CMK (cell line): ENCODE data around the gene ALOXE3.

Source experiments
- DNase-seq: peaks from one replicate; pipeline ENCODE4 v3.0.0-alpha.2; 2010; ENCODE audit warnings: low read depth

ALOXE3 gene

DNA sequence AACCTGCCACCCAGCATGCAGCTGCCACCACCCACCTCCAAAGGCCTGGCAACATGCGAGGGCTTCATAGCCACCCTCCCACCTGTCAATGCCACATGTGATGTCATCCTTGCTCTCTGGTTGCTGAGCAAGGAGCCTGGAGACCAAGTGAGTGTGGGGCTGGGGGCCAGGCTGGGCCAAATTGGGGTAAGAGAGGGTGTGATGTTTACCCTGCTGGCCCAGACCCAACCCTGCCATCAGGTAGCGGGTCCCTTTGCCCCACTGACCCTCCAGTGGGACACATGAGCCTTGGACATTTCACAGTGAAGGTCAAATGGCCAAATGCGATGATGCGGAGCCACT is 70.6 kb downstream of the ALOXE3 start:
- no peak for DNase-seq

DNA sequence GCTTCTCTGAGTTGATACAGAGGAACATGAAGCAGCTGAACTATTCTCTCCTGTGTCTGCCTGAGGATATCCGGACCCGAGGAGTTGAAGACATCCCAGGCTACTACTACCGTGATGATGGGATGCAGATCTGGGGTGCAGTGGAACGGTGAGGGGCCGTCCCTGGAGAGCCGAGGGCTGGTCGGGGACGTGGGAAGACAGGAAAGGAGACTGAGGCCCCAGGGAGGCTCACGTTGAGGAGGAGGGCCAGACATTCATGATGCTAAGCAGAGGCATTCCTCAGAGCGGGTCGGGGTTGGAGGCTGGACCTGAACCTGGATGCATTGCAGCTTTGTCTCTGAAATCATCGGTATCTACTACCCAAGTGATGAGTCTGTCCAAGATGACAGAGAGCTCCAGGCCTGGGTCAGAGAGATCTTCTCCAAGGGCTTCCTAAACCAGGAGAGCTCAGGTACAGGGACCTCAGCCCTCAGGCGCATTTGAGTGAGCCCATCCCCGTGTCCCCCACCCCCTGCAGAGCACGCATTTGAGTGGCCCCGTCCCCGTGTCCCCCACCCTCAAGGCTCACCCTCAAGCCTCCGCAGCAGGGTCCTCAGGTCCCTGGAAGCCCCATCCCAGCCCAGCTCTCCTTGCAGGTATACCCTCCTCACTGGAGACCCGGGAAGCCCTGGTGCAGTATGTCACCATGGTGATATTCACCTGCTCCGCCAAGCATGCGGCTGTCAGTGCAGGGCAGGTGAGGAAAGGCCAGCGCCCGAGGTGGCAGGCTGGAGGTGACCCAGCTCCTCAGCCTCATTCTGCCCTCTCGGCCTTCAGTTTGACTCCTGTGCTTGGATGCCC is 71.2 kb downstream of the ALOXE3 start:
- DNase-seq, result no peak

DNA sequence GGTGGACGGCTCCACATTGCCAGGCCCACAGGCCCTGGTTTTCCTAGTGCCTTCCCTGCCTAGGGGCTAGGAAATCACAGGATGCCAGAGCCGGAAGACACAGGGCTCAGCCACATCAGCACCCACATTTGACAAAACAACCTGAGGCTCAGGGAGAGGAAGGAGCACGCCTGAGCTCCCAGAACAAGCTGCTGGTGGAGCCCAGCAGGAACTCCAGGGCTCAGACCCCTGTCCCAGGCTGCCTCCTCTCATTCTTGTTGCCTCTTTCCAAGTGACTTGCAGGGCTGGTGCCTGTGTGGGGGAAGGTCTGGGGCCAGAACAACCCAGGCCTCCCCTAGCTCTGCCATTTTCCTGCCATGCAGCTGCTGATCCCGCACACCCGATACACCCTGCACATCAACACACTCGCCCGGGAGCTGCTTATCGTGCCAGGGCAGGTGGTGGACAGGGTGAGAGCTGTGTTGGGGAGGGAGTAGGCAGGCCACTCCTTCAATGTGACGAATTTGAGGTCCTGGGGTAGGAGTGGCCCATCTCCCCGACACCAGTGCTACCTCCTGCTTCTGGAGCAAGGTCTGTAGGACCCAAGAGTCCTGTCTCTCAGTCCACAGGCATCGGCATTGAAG is 71.9 kb downstream of the ALOXE3 start:
- DNase-seq, result no peak
